NCI-H2107 (cell line): ENCODE data around the gene GCSH.

Source experiments
- DNase-seq: peaks from one replicate; lab custom pipeline; 2025; lab: John Stamatoyannopoulos, UW

GCSH gene

DNA sequence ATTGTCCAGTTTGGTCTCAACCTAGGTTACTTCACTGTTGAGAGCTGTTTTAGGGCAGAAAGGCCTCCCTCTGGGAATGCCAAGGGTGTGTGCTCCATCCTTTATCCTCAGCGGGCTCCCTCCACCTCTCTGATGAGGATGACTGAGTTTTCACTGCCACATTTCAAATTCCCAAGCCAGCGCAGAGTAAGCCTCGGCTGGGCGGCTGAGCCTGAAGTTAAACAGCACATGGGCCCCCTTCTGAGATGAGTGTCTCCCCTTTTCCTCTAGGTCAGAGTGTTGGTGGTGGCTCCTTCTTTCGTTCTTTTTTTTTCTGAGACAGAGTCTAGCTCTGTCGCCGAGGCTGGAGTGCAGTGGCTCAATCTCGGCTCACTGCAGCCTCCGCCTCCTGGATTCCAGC, 5.5 kb upstream of the GCSH start:
- no peak for DNase-seq

- no peak for DNase-seq
Observed at GRCh38 chr16:81099958-81100357, 3.8 kb upstream of the GCSH start.

GRCh38 chr16:81097230-81097629, 1.0 kb upstream of the GCSH start:
- DNase-seq, result no peak

- DNase-seq, result no peak
Observed at GRCh38 chr16:81096715-81097208, 567 bp upstream of the GCSH start.

GRCh38 chr16:81095653-81095952, 592 bp downstream of the GCSH start:
- DNase-seq, result no peak

- no peak for DNase-seq
Observed at GRCh38 chr16:81094771-81095251, 1.4 kb downstream of the GCSH start.

DNA sequence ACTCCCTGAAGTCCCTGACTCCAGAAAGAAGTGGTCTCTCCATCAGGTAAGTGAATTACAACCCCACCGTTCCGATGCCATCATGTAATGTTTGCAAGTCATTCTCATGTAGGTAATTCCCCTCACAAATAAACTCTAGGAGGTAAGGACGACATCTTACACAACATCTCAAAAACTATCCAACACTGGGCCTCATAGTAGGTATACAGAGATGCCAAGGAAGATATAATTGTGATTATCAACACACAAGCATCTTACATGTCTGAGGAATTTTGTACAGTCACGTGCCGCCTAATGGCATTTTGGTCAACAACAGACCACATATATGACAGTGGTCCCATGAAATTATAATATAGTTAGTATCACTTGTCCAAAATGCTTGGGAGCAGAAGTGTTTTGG, 7.4 kb downstream of the GCSH start:
- DNase-seq, result no peak

GRCh38 chr16:81081014-81081413, 15.2 kb downstream of the GCSH start:
- no peak for DNase-seq

- DNase-seq, result no peak
Observed at GRCh38 chr16:81080233-81080632, 16.0 kb downstream of the GCSH start.

- peak; percentile 92 for DNase-seq
Observed at GRCh38 chr16:81077076-81077940, 18.9 kb downstream of the GCSH start, which contains the start of gene C16orf46. TSS of gene C16orf46 (minus strand) at chr16:81077238. CDS start at chr16:81063955, 13,283 bp downstream.

- DNase-seq, result peak; percentile 67
Observed at GRCh38 chr16:81076566-81077075, 19.6 kb downstream of the GCSH start.

- no peak for DNase-seq
Observed at GRCh38 chr16:81073560-81074330, 22.4 kb downstream of the GCSH start.

DNA sequence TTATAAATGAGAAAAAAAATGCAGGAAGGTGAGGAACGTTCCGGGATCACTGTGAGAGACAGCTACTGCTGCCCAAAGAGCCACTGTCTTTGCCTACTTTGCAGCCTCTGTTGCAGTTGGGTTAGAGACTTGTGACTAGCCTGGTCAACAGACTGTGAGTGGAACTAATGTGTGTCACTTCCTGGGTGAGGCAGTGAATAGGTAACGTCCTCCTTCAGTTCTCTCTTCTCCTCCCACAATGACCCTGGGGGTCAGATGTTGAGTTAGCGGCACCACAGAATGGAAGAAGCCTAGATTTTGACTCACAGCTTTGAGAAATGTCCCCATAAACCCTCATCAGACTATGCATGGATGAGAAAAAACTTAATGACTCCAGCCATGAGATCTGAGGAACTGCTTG, 24.4 kb downstream of the GCSH start:
- no peak for DNase-seq

GRCh38 chr16:81070979-81071378, 25.2 kb downstream of the GCSH start:
- no peak for DNase-seq

DNA sequence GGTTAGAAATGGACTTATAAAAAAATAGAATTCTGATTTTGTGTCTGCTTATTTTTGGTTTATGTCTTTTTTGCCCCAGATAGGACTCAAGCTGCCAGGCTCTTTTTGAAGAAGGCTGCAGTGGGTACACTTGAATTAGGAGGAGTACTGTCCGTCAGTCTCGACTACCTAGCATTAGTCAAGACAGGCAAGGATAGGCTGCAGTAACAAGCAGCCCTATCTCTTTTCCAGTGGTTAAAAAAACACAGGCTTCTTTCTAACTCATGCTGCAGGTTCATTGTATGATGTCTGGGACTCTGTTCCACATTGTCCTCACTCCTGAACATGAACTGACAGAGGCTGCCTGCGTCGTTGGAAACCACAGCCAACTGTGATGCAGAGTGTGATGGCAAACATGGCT, 27.1 kb downstream of the GCSH start:
- no peak for DNase-seq

- DNase-seq, result no peak
Observed at GRCh38 chr16:81067166-81067565, 29.0 kb downstream of the GCSH start.

GRCh38 chr16:81066681-81067080, 29.5 kb downstream of the GCSH start:
- no peak for DNase-seq

DNA sequence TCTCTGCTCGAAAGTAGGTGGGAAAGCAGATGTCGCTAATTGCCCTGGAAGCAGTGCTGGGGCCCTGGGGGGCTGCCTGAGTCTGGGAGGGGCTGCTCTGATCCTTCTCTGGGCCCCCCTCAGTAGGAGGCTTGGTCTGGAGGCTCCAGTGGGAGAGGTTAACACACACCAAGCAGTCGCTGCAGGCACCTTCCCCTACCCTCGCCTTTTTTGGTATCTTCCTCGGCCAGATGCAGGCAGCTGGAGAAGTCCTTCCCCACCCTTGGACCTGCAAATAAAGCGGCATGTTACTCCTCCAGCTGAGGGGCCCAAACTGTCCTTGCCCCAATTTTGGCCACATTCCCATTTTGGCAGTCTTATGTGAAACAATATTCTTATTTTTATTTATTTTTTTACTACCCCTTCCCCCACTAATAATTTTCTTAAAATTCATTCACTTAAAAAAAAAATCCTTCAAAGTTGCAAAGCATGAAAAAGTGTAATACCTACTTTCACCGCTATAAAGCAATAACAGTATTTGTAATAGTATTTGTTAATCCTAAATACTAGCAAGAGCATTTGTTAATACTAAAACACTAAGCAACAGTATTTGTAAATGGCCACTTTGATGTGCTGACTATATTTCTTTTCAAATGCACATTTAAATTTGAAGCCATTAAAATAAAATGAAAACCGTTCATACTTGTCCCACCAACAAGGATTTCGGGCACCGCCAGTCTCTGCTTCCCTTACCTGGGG, 34.2 kb downstream of the GCSH start:
- DNase-seq, result no peak

DNA sequence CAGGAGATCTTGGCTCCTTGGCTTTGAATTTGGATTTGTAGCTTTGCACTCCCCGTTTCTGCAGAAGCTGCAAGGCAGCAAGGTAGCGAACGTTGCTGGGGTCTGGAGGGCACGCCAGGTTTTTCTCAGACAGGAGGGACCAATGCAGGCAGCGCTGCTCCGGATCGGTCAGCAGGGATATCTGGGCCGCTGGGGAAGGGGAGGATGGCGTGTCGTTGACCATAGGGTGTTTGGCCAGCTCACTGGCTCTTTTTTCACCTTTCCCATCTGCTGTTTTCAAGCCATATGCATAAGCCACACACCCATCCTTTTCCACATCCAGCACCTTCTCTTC, 34.9 kb downstream of the GCSH start:
- no peak for DNase-seq

- no peak for DNase-seq
Observed at GRCh38 chr16:81060576-81061306, 35.5 kb downstream of the GCSH start.

DNA sequence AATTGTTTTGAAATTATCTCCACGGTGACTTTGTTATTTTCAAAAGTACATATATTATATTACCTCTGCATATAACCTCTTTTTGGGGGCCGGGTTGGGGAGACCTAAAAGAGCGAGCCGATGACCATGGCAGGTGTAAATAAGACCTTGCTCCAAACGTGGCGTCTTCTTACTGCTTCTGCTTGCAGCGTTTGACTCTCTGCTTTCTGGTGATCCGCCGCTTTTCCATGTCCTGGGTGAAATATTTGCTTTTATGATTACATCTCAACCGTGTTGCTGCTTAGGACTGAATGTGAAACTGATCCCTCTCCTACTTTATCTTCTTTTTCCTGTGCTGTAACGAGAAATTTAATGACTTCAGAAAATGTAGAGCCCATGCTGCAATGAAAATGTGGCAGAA, 42.4 kb downstream of the GCSH start:
- DNase-seq, result no peak

DNA sequence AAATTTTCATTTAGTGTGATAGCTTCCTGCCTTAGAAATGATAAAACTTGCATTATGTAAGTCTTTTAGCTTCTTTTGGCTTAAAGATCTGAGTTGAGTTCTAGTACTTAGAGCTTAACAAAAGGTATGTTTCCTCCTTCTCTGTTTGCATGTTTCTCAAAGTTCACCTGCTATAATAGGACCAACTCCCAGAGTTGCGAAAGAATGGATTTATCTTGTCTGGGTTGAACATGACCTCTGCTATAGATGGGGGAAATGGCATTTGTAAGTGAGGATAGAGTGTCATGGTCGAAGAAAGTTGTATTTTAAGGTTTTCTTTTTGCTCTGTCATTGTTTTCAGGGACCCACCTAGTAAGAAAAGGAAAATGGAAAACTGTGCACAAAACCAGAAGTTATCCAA, 53.4 kb downstream of the GCSH start:
- no peak for DNase-seq
